C4-2B (cell line): ENCODE data around the gene HRH2.

Experiments used
- CTCF ChIP-seq: fragments of 450-650 bp; conservative IDR thresholded peaks from 2 replicates; pipeline ENCODE4 v1.5.1; 2017; ENCODE audit warnings: mild to moderate bottlenecking
- ZFX ChIP-seq: fragments of 450-650 bp; IDR thresholded peaks from 2 replicates; pipeline ENCODE4 v1.6.1; 2017

- no peak for TF ChIP-seq CTCF
- no peak for TF ChIP-seq ZFX
These were observed 30.1 kb upstream of the HRH2 start for GRCh38 chr5:175627739-175628138.
